Activated CD4-positive, alpha-beta T cell treated with anti-CD3 and anti-CD28 coated beads for 4 hours (primary cell): ENCODE results near the gene PER2.
A peak's percentile ranks its signal among the peaks of the same experiment; 100 is the strongest.

Experiments
- DNase-seq, 2 donors: peaks; one replicate each; pipeline ENCODE4 v3.0.0-alpha.2; 2020

Gene PER2

GRCh38 chr2:238243496-238244076, 44.8 kb downstream of the PER2 start:
- no peak for DNase-seq

GRCh38 chr2:238242731-238243495, 45.5 kb downstream of the PER2 start:
- no peak for DNase-seq

- no peak for DNase-seq
Observed at GRCh38 chr2:238241970-238242369, 46.4 kb downstream of the PER2 start.

GRCh38 chr2:238240757-238241711, 47.4 kb downstream of the PER2 start:
- DNase-seq: peak in 1 of 2 donors; percentile 14

DNA sequence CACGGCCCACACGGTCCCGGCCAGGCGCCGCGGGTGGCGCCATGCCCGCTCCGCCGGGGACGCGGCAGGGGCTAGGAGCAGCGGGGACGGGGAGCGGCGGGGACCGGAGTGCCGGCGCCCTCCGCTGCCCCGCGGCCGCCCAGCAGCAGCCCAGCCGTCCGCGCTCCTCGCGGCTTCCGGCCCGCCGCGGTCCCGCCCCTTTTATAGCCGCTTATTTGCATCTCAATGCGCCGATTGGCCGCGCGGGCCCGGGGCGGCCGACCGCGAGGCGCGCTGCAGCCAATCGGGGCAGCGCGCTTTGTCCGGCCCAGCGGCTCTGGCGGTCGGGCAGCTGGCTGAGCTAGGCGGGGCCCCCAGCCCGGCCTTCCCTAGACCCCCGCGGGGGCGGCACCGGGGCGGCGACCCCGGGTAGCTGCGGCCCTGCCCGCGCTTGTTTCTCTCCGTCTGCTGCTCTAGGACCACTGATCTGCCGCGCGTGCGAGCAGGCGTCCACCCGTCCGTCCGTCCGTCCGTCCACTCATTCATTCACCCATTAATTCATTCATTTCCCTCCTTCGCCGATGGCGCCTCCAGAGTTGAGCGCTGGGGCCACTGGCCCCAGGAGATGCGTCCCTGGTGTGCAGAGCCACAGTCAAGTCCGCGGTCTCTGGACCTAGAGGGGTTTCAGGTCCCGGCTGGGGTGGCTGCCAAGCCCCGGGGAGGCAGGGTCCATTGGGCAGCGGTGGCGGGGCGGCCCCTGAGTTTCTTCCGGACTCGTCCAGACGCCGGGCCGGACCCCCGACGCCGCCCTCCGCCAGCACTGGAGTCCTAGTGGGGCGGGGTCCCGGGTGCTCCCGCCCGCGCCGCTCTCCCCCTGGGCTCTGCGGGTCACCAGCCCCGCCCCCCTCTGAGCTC, 48.3 kb downstream of the PER2 start, which contains the start of gene HES6:
Gene HES6, minus strand, starts transcription at position 176 of the 894 bp plus-strand sequence. Its CDS starts 133 bp downstream, at position 43.
- peak; percentile 53 to 68 for DNase-seq

DNA sequence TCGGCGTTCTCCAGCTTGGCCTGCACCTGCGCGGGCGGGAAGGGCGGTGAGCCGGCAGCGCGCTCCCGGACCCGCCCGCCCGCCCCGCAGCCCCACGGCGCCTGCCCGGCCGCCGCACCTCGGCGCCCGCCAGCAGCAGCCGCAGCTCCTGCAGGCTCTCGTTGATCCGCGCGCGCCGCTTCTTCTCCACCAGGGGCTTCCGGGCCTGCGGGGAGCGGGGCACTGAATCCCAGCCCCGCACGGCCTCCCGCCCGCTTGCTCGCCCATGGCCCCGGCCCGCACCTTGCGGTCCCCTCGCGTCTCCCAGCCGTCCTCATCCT, 48.9 kb downstream of the PER2 start:
- DNase-seq: peak in 1 of 2 donors; percentile 24

GRCh38 chr2:238238766-238239542, 49.5 kb downstream of the PER2 start:
- peak in 1 of 2 donors; percentile 30 for DNase-seq

DNA sequence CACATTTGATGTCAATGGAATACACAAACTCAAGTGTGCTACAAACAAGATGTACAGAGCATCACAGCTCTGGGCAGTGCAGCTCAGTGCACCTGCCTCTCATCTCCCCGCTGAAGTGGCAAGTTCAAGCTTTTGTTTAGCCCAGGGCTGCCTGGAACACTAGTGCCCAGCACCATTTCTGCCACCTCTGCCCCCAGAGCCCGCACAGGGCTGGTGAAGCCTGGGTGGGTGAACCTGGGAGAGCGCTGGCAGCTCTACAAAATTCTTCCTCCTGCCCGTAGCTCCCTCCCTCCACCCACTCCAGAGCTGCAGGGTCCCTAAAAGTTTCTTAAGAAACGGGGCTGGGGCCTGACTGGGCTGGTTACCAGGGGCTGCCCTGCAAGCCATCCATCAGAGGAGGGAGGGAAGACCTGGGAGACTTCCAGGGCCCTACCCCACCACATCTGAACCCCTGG, 50.1 kb downstream of the PER2 start:
- DNase-seq: no peak

GRCh38 chr2:238237431-238238135, 50.8 kb downstream of the PER2 start:
- no peak for DNase-seq

GRCh38 chr2:238236571-238236970, 51.8 kb downstream of the PER2 start:
- DNase-seq: no peak

DNA sequence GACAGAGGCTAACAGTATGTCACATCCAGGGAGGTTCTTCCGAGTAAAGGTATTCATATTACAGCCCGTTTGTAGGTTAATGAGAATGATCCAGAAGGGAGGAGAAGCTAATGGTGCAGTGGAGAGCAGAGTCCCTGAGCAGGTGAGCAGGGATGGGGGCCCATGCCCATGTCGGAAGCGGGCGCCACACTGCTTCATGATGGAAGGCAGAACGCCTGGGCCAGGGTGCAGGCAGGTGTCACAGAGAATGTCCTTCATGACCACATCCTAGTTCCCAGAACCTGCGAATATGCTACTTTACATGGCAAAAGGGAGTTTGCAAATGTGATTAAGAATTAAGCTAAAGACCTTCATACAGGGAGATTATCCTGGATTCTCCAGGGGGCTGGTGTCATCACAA, 52.6 kb downstream of the PER2 start:
- no peak for DNase-seq

- DNase-seq: no peak
Observed at GRCh38 chr2:238235331-238235732, 53.1 kb downstream of the PER2 start.

DNA sequence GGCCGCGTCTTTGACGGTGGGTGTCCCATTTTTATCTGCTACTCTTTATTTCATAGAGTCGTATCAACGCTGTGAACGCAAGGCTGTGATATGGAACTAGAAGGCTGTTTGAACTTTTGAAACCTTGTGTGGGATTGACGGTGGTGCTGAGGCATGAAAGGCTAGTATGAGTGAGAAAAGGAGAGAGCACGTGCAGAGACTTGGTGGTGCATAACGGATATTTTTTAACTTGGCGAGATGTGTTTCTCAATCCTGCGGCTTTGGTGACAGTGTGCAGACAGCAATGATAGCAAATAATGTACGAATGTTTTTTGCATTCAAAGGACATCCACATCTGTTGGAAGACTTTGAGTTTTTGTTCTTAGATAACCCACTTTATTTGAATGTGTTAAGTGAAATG, 54.8 kb downstream of the PER2 start:
- DNase-seq: no peak

- DNase-seq: no peak
Observed at GRCh38 chr2:238231809-238232208, 56.6 kb downstream of the PER2 start.

DNA sequence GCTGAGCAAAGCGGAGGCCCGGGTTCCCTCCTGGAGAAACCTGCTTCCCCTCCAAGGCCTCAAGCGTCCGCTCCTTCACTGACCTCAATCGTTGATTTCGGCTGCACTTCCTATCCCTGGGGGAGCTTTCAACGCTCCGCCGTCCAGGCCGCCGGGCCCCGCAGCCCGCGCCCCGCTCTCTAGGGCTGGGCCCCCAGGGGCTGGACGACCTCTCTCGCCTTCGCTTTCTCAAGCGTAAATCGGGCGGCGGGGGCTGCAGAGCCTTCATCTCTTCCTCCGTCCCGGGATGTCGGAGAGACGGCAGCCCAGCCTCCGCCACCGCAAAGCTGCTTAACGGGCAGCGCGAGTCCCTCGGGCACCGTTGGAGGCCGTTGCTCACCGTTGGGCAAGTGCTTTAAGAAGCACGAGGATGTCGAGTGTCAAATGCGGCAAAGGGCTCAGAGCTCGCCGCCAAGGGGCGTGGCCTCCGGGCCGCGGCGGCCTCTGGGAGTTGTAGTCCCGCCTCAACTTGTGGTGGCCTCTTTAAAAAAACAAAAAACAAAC, 57.1 kb downstream of the PER2 start:
- DNase-seq: peak; percentile 71 to 76

DNA sequence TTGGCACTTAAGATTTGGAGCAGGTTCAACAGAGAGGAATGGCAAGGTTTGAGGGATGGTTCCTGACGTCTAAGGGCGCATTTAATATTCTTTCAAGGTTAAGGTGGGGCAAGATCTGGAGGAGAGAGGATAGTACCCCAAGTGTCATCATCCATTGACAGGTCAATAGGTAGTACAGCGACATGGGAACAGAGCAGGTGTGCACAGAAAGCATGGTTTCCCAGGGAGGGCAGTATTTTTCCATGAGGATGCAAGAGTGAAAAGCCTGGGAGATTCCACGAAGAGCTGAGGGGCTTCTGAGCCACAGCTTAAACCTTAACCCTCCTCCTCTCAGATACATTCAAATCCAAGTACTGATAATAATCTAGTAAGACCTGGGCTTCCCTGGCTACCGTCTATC, 57.7 kb downstream of the PER2 start:
- DNase-seq: no peak

DNA sequence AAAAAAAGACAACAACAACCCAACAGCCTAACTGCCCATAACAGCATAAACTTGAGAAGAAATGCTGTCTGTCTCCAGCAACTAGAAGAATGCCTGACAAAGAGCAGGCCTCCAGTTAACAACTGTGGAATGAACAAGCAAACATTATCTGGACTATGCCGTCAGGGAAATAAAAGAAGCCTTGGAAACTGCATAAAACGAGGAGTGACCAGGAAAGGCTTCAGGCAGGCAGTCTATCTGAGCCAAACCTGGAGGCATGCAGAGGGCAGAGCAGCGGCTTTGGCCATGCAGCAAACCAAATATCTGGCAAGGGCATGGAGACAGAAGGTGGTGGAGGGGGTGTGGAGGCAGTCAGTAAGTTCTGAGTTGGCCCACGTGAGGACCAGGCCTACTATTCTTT, 59.7 kb downstream of the PER2 start:
- DNase-seq: no peak

DNA sequence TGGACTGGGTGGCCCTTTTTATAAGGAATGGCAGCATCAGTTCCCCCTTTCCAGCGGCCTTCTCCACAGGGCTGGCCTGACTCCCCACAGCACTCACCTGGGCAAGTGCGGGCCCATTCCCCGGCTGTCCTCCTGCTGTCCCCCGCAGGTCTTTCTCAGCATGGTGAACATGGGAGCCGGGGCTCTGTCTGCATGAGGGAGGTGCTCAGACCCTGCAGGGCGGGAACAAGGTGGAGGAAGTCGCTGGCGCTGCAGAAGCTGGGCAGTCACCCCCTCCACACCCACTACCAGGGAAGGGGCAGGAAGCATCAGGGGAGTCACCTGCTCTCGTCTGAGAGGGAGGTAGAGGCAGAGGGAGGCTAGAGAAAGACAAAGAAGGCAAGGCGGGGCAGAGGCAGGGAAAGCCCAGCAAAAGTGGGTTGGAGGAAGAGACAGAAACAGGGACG, 60.8 kb downstream of the PER2 start:
- DNase-seq: no peak

- no peak for DNase-seq
Observed at GRCh38 chr2:238226698-238227586, 61.5 kb downstream of the PER2 start.
